GM23338 (cell line): ENCODE results near the gene BTLA. TPM values are rescaled to one million over a fixed set of nuclear protein-coding genes. Genes with fewer than 3 reads are reported as not detected.

Experiments
- ATAC-seq: fragments of 200-7000 bp; cut with Tn5 transposase; 3 replicates; pipeline ENCODE4 v1.9.1; 2020
- DNase-seq: peaks from one replicate; pipeline ENCODE4 v3.0.0-alpha.2; 2015; ENCODE audit warnings: low spot score
- H2AFZ ChIP-seq: fragments of 200-600 bp; sonication (generic); 2 replicates; pipeline ENCODE4 v1.8.0; 2016; ENCODE audit warnings: antibody characterized with exemption, mild to moderate bottlenecking, moderate library complexity
- H3F3A ChIP-seq: fragments of 200-600 bp; sonication (generic); replicated peaks from 2 replicates; pipeline ENCODE4 v1.8.0; 2017; ENCODE audit warnings: antibody characterized with exemption, mixed run types, low read depth
- H3K27ac ChIP-seq: fragments of 200-600 bp; sonication (generic); 2 replicates; pipeline ENCODE4 v1.6.1; 2016; ENCODE audit warnings: low read depth
- H3K27me3 ChIP-seq: fragments of 200-600 bp; sonication (generic); 2 replicates; pipeline ENCODE4 v1.8.0; 2016; ENCODE audit warnings: mild to moderate bottlenecking, mixed run types, moderate library complexity; ENCODE audit not compliant: insufficient read depth
- H3K36me3 ChIP-seq: fragments of 200-600 bp; sonication (generic); 2 replicates; pipeline ENCODE4 v1.8.0; 2016; ENCODE audit warnings: mild to moderate bottlenecking; ENCODE audit not compliant: insufficient read depth
- H3K4me1 ChIP-seq: fragments of 200-600 bp; sonication (generic); 2 replicates; pipeline ENCODE4 v1.8.0; 2016; ENCODE audit warnings: mild to moderate bottlenecking, moderate library complexity; ENCODE audit not compliant: insufficient read depth
- H3K4me2 ChIP-seq: fragments of 200-600 bp; sonication (generic); 2 replicates; pipeline ENCODE4 v1.7.1; 2017; ENCODE audit warnings: mixed run types
- H3K4me3 ChIP-seq: fragments of 200-600 bp; sonication (generic); 2 replicates; pipeline ENCODE4 v1.6.1; 2016; ENCODE audit warnings: mixed run types
- H3K79me2 ChIP-seq: fragments of 200-600 bp; sonication (generic); replicated peaks from 2 replicates; pipeline ENCODE4 v1.8.0; 2017; ENCODE audit warnings: mild to moderate bottlenecking; ENCODE audit not compliant: insufficient read depth
- H3K9me2 ChIP-seq: fragments of 200-600 bp; sonication (generic); 2 replicates; pipeline ENCODE4 v1.8.0; 2017; ENCODE audit not compliant: insufficient read depth
- H4K20me1 ChIP-seq: fragments of 200-600 bp; sonication (generic); replicated peaks from 2 replicates; pipeline ENCODE4 v1.8.0; 2017; ENCODE audit warnings: mild to moderate bottlenecking; ENCODE audit not compliant: insufficient read depth
- H3K27ac Mint-ChIP-seq: 2 replicates; pipeline ENCODE4 v1.8.0; 2020; ENCODE audit warnings: inconsistent platforms, mild to moderate bottlenecking, moderate library complexity, mixed read lengths
- H3K27me3 Mint-ChIP-seq: 3 replicates; pipeline ENCODE4 v1.8.0; 2022; ENCODE audit warnings: low read depth, mild to moderate bottlenecking, moderate library complexity, mixed read lengths, inconsistent platforms; ENCODE audit not compliant: insufficient read depth, poor library complexity
- H3K36me3 Mint-ChIP-seq: 3 replicates; pipeline ENCODE4 v1.8.0; 2021; ENCODE audit warnings: low read depth, mild to moderate bottlenecking, inconsistent platforms, moderate library complexity, mixed read lengths
- H3K4me1 Mint-ChIP-seq: 3 replicates; pipeline ENCODE4 v1.8.0; 2020; ENCODE audit warnings: mild to moderate bottlenecking, inconsistent platforms, mixed read lengths
- H3K4me3 Mint-ChIP-seq: 3 replicates; pipeline ENCODE4 v1.8.0; 2021; ENCODE audit warnings: moderate library complexity, mild to moderate bottlenecking, inconsistent platforms, mixed read lengths
- H3K9me3 Mint-ChIP-seq: 3 replicates; pipeline ENCODE4 v1.8.0; 2020; ENCODE audit warnings: moderate library complexity, mild to moderate bottlenecking, inconsistent platforms, mixed read lengths
- CREB1 ChIP-seq: fragments of 250-450 bp; sonication (Bioruptor Pico); IDR thresholded peaks from 2 replicates; pipeline ENCODE4 v1.5.0; 2020; ENCODE audit warnings: low read depth, mild to moderate bottlenecking, moderate library complexity
- ETS1 ChIP-seq: IDR thresholded peaks from 2 replicates; pipeline ENCODE4 v1.6.1; 2016; ENCODE audit warnings: antibody characterized with exemption
- EZH2 ChIP-seq: fragments of 200-600 bp; sonication (generic); IDR thresholded peaks from one replicate; pipeline ENCODE4 v1.8.0; 2017; ENCODE audit warnings: antibody characterized with exemption, mild to moderate bottlenecking, low read depth; ENCODE audit not compliant: unreplicated experiment
- EZH2phosphoT487 ChIP-seq: fragments of 200-600 bp; sonication (generic); IDR thresholded peaks from one replicate; pipeline ENCODE4 v1.8.1; 2018; ENCODE audit warnings: antibody characterized with exemption; ENCODE audit not compliant: unreplicated experiment
- JUNB ChIP-seq: IDR thresholded peaks from one replicate; pipeline ENCODE4 v1.6.1; 2016; ENCODE audit warnings: antibody characterized with exemption; ENCODE audit not compliant: unreplicated experiment
- NANOG ChIP-seq: IDR thresholded peaks from 2 replicates; pipeline ENCODE4 v1.6.1; 2016; ENCODE audit warnings: antibody characterized with exemption, borderline replicate concordance
- POLR2AphosphoS5 ChIP-seq: IDR thresholded peaks from 2 replicates; pipeline ENCODE4 v1.6.1; 2016; ENCODE audit warnings: antibody characterized with exemption, low read depth
- REST ChIP-seq: IDR thresholded peaks from one replicate; pipeline ENCODE4 v1.6.1; 2018; ENCODE audit warnings: antibody characterized with exemption; ENCODE audit not compliant: unreplicated experiment
- STAT1 ChIP-seq: IDR thresholded peaks from one replicate; pipeline ENCODE4 v1.6.1; 2016; ENCODE audit warnings: antibody characterized with exemption; ENCODE audit not compliant: unreplicated experiment
- ZNF114 ChIP-seq: fragments of 250-450 bp; sonication (Bioruptor Pico); IDR thresholded peaks from 2 replicates; pipeline ENCODE4 v1.5.0; 2020; ENCODE audit warnings: mild to moderate bottlenecking, moderate library complexity
- ZNF331 ChIP-seq: fragments of 250-450 bp; sonication (Bioruptor Pico); IDR thresholded peaks from 2 replicates; pipeline ENCODE4 v1.5.0; 2020; ENCODE audit warnings: low read depth, mild to moderate bottlenecking, moderate library complexity
- polyA plus RNA-seq: library from polyadenylated mRNA; unstranded; fragments of >200 nt; fragmentation: Nextera tagmentation; extraction: Ambion mirVana; gene quantifications from 2 replicates; pipeline ENCODE4 v1.2.1, GENCODE V29; 2016
- total RNA-seq: library from RNA; depleted of rRNA; stranded (reverse); fragments of >200 nt; shearing (Covaris generic); gene quantifications from 2 replicates; pipeline ENCODE4 v1.2.3, GENCODE V29; 2014
- TF ChIP-seq, protein P1 (sequence below), 2 experiments: fragments of 200-600 bp in 1 of 2; sonication (generic) in 1 of 2; conservative IDR thresholded peaks; 2 replicates each; pipeline versions ENCODE4 v1.5.1 to v1.6.1; 2016 to 2017; ENCODE audit warnings: antibody characterized with exemption in 2 of 2, low read depth in 2 of 2, mild to moderate bottlenecking in 2 of 2, moderate library complexity in 1 of 2
- TF ChIP-seq, protein P2 (sequence below): fragments of 250-450 bp; sonication (Bioruptor Pico); IDR thresholded peaks from 2 replicates; pipeline ENCODE4 v1.5.0; 2020; ENCODE audit warnings: mild to moderate bottlenecking, moderate library complexity

Gene BTLA
- total and polyA plus RNA-seq, 2 experiments from 2014 or later = 0.44 TPM; not detected in 1

DNA sequence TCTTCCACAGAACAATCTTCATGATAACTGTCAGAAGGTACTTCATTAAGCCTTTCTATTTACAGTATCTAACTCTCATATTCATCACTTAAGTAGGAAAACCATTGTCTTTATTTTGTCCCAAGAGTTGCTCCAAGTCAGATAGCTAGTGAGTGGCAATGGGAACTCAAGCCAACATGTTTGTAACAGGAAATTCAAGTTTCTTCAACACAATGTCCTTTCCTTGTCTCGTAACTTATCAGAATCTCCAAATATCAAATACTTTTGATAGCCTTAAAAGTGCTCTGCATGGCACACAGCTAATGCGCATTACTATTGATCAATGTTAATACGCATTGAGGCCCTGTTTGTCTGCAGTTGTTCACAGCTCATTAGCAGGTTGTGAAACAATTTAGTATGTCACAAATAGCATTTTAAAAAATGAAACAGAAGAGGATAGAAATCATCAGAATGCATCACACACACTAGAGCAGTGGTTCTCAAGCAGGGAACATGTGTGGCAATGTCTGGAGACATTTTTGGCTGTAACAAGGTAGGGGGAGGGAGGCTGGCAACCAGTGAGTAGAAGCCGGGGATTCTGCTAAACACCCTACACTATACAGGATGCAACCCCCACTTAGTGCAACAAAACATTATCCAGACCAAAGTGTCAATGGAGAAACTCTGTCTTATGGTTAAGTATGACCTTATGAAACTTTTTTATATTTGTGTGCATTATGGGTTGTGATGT is 27.5 kb downstream of the BTLA start:
- Mint-ChIP-seq H3K9me3 (no peaks in the 10 kb centered on the region), H3K27ac (no peak overlapping the region), H3K4me1 (peaks cover 3% of the 10 kb centered on the region; the same call in 1 of the 3 replicates), H3K27me3 (peaks cover 2% of the 10 kb centered on the region), H3K4me3 (no peak overlapping the region), H3K36me3 (no peaks in the 10 kb centered on the region)
- Histone ChIP-seq H3K4me2 (no peak overlapping the region), H3K9me2 (no peaks in the 10 kb centered on the region), H3K4me1 (peaks cover 5% of the 10 kb centered on the region; the same call in 1 of the 2 replicates), H2AFZ (no peak overlapping the region), H3K27me3 (no peaks in the 10 kb centered on the region), H3K4me3 (no peak overlapping the region), H3K27ac (no peak overlapping the region), H3F3A (no peaks in the 10 kb centered on the region; the same call in 1 of the 2 replicates), H3K79me2 (no peaks in the 10 kb centered on the region), H3K36me3 (no peaks in the 10 kb centered on the region), H4K20me1 (no peaks in the 10 kb centered on the region)
- DNase-seq = no peak
- ATAC-seq = no peak
- no peak for TF ChIP-seq NANOG
- no peak for TF ChIP-seq EZH2phosphoT487
- TF ChIP-seq, protein P1, sequence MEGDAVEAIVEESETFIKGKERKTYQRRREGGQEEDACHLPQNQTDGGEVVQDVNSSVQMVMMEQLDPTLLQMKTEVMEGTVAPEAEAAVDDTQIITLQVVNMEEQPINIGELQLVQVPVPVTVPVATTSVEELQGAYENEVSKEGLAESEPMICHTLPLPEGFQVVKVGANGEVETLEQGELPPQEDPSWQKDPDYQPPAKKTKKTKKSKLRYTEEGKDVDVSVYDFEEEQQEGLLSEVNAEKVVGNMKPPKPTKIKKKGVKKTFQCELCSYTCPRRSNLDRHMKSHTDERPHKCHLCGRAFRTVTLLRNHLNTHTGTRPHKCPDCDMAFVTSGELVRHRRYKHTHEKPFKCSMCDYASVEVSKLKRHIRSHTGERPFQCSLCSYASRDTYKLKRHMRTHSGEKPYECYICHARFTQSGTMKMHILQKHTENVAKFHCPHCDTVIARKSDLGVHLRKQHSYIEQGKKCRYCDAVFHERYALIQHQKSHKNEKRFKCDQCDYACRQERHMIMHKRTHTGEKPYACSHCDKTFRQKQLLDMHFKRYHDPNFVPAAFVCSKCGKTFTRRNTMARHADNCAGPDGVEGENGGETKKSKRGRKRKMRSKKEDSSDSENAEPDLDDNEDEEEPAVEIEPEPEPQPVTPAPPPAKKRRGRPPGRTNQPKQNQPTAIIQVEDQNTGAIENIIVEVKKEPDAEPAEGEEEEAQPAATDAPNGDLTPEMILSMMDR (conservative IDR thresholded peaks at IDR 0.05; ENCODE audit: low read depth in 2 of 2) = no peak
- no peak for TF ChIP-seq ETS1
- TF ChIP-seq ZNF114 (CRISPR knock-in tag) = no peak
- TF ChIP-seq CREB1 = no peak
- TF ChIP-seq, protein P2, sequence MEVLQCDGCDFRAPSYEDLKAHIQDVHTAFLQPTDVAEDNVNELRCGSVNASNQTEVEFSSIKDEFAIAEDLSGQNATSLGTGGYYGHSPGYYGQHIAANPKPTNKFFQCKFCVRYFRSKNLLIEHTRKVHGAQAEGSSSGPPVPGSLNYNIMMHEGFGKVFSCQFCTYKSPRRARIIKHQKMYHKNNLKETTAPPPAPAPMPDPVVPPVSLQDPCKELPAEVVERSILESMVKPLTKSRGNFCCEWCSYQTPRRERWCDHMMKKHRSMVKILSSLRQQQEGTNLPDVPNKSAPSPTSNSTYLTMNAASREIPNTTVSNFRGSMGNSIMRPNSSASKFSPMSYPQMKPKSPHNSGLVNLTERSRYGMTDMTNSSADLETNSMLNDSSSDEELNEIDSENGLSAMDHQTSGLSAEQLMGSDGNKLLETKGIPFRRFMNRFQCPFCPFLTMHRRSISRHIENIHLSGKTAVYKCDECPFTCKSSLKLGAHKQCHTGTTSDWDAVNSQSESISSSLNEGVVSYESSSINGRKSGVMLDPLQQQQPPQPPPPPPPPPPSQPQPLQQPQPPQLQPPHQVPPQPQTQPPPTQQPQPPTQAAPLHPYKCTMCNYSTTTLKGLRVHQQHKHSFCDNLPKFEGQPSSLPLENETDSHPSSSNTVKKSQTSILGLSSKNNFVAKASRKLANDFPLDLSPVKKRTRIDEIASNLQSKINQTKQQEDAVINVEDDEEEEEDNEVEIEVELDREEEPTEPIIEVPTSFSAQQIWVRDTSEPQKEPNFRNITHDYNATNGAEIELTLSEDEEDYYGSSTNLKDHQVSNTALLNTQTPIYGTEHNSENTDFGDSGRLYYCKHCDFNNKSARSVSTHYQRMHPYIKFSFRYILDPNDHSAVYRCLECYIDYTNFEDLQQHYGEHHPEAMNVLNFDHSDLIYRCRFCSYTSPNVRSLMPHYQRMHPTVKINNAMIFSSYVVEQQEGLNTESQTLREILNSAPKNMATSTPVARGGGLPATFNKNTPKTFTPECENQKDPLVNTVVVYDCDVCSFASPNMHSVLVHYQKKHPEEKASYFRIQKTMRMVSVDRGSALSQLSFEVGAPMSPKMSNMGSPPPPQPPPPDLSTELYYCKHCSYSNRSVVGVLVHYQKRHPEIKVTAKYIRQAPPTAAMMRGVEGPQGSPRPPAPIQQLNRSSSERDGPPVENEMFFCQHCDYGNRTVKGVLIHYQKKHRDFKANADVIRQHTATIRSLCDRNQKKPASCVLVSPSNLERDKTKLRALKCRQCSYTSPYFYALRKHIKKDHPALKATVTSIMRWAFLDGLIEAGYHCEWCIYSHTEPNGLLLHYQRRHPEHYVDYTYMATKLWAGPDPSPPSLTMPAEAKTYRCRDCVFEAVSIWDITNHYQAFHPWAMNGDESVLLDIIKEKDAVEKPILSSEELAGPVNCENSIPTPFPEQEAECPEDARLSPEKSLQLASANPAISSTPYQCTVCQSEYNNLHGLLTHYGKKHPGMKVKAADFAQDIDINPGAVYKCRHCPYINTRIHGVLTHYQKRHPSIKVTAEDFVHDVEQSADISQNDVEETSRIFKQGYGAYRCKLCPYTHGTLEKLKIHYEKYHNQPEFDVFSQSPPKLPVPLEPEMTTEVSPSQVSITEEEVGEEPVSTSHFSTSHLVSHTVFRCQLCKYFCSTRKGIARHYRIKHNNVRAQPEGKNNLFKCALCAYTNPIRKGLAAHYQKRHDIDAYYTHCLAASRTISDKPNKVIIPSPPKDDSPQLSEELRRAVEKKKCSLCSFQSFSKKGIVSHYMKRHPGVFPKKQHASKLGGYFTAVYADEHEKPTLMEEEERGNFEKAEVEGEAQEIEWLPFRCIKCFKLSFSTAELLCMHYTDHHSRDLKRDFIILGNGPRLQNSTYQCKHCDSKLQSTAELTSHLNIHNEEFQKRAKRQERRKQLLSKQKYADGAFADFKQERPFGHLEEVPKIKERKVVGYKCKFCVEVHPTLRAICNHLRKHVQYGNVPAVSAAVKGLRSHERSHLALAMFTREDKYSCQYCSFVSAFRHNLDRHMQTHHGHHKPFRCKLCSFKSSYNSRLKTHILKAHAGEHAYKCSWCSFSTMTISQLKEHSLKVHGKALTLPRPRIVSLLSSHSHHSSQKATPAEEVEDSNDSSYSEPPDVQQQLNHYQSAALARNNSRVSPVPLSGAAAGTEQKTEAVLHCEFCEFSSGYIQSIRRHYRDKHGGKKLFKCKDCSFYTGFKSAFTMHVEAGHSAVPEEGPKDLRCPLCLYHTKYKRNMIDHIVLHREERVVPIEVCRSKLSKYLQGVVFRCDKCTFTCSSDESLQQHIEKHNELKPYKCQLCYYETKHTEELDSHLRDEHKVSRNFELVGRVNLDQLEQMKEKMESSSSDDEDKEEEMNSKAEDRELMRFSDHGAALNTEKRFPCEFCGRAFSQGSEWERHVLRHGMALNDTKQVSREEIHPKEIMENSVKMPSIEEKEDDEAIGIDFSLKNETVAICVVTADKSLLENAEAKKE (CRISPR knock-in tag) = no peak
- TF ChIP-seq EZH2 = no peak
- TF ChIP-seq JUNB = no peak
- TF ChIP-seq ZNF331 = no peak
- no peak for TF ChIP-seq STAT1
- no peak for TF ChIP-seq POLR2AphosphoS5
- TF ChIP-seq REST = no peak
